Common myeloid progenitor, CD34-positive (primary cell): ENCODE results near the gene NCAPG2.
"Not testable (repeated sequence)": the region's sequence is repeated elsewhere in the genome, so short reads cannot be mapped to it uniquely, and the experiment has no call there.

Experiments used
- CTCF ChIA-PET: fragments of 350-600 bp; sonication (Branson Sonifier 250); formaldehyde crosslinking; loops from one replicate; lab custom pipeline; 2021; ENCODE audit warnings: antibody characterized with exemption; lab: Charles Lee
- POLR2A ChIA-PET: fragments of 350-600 bp; sonication (Branson Sonifier 250); formaldehyde crosslinking; loops from one replicate; lab custom pipeline; 2021; ENCODE audit warnings: antibody characterized with exemption; lab: Charles Lee
- DNase-seq, 3 donors: peaks; one replicate each; pipeline versions ENCODE4 v3.0.0 to v3.0.0-alpha.2; 2013
- H3K27ac ChIP-seq, 2 experiments: 1 replicate in 1 of 2; 2 replicates in 1 of 2; pipeline ENCODE4 v1.7.0; 2013; ENCODE audit warnings: inconsistent platforms in 2 of 2, low read length in 2 of 2, mild to moderate bottlenecking in 2 of 2, low read depth in 1 of 2, moderate library complexity in 1 of 2; ENCODE audit not compliant: severe bottlenecking in 2 of 2, insufficient read depth in 1 of 2, poor library complexity in 1 of 2
- H3K27me3 ChIP-seq, 5 experiments: replicated peaks in 2 of 5; 1 replicate in 3 of 5; 2 replicates in 2 of 5; pipeline versions ENCODE4 v1.6.1 to v1.7.0; 2013; ENCODE audit warnings: low read length in 4 of 5, mild to moderate bottlenecking in 2 of 5, moderate library complexity in 2 of 5, inconsistent platforms in 1 of 5; ENCODE audit not compliant: insufficient read depth in 5 of 5, control insufficient read depth in 4 of 5
- H3K36me3 ChIP-seq, 4 experiments: 1 replicate in 2 of 4; 2 replicates in 2 of 4; pipeline versions ENCODE4 v1.6.1 to v1.7.0; 2013; ENCODE audit warnings: low read length in 3 of 4, control low read depth in 1 of 4, mild to moderate bottlenecking in 1 of 4; ENCODE audit not compliant: control insufficient read depth in 4 of 4, insufficient read depth in 4 of 4
- H3K4me1 ChIP-seq, 4 experiments: 1 replicate in 3 of 4; 2 replicates in 1 of 4; pipeline versions ENCODE4 v1.6.1 to v1.7.1; 2013; ENCODE audit warnings: low read length in 3 of 4, mild to moderate bottlenecking in 3 of 4, control low read depth in 1 of 4, inconsistent platforms in 1 of 4, moderate library complexity in 1 of 4; ENCODE audit not compliant: control insufficient read depth in 4 of 4, insufficient read depth in 4 of 4; ENCODE audit errors: control extremely low read depth in 1 of 4
- H3K4me3 ChIP-seq, 7 experiments: 1 replicate in 4 of 7; 2 replicates in 3 of 7; pipeline versions ENCODE4 v1.5.1 to v1.7.0; 2013; ENCODE audit warnings: mild to moderate bottlenecking in 7 of 7, low read length in 6 of 7, moderate library complexity in 6 of 7, inconsistent platforms in 2 of 7, low read depth in 2 of 7, control low read depth in 1 of 7; ENCODE audit not compliant: insufficient read depth in 4 of 7, control insufficient read depth in 1 of 7; ENCODE audit errors: extremely low read depth in 1 of 7
- H3K9me3 ChIP-seq, 5 experiments: 1 replicate in 4 of 5; 2 replicates in 1 of 5; pipeline versions ENCODE4 v1.6.1 to v1.7.1; 2013; ENCODE audit warnings: low read length in 4 of 5, mild to moderate bottlenecking in 2 of 5, inconsistent platforms in 1 of 5, low read depth in 1 of 5, moderate library complexity in 1 of 5; ENCODE audit not compliant: control insufficient read depth in 4 of 5, insufficient read depth in 2 of 5; ENCODE audit errors: control extremely low read depth in 1 of 5
- WGBS: methylation state at CpG from one replicate; pipeline ENCODE4 v1.1.5; 2013; ENCODE audit not compliant: insufficient coverage; 5-methylcytosine and 5-hydroxymethylcytosine counted together

Gene NCAPG2

DNA sequence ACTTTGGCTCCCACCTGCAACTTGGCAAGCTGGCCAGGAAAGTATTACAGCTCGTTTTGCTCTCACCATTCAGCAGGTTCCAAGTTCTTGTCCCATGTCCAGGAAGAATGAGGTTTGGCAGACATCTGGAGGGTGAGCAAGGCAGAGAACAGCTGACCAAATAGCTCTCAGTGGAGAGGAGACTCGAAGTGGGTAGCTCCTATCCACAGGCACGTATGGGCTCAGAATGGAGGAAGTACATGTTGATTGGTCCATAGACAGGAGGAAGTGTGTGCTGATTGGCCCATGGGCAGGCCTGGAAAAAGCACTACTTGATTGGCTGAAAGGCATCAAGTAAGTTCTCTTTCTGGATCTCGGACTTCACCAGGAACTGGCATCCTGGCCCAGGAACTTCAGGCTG lies 3.0 kb upstream of the NCAPG2 start:
- POLR2A ChIA-PET, result no interaction called here
- Histone ChIP-seq H3K27ac (no peak overlapping the region), H3K9me3 (peaks cover 0 to 10% (median 6%) of the 10 kb centered on the region in 5 experiments), H3K27me3 (no peaks in the 10 kb centered on the region), H3K4me1 (peaks cover 2 to 44% (median 32%) of the 10 kb centered on the region in 4 experiments), H3K4me3 (no peak overlapping the region), H3K36me3 (no peaks in the 10 kb centered on the region)
- CTCF ChIA-PET, result interaction anchor here (1.4 to 2.8 kb wide), 3 partner anchors 11 to 33 kb away, joined by 3 to 9 read pairs (median 8); no protein-coding TSS in a partner anchor
- WGBS, result 88% methylated on average over 4 of the region's 4 CpGs
- no peak for DNase-seq

DNA sequence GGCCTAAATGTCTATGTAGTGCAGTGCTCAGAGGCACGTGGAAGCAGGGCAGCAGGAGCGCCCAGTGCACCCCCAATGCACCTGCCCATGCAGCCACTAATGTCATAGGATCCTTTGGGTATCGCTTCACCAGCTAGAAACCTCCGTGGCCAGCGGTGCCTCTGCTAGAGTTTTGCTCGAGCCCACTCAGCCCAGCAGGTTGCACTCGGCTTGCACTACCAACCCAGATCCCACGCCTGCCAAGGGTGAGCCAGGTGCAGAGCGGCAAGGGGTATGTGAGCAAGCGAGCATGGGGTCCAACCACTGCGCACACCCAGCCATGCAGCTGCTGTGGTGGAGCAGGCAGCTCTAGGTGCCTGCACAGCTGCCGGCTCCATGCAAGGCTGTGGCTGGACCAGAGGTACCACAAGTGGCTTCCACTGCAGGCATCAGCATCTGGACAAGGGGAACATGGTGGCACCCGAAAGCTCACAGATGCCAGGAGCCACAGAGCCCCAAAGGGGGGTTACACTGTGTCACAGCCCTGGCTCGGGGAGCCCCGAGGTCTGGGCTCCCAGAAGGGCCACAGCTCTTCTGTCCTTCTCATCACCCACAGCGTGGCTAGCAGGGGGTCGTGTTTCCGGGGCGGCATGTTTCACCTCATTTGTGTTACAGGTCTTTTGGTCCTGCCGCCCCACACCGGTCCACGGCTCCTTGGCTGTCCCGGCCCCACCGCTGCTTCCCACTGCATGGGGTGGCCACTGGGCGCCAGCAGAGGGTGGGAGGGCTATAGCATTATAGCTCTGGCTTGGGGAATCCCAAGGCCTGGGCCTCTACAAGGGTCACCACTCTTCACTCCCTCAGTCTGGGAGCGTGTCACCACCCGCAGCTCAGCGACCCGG lies 2.3 kb upstream of the NCAPG2 start:
- no peak overlapping the region for H3K27ac ChIP-seq
- peaks cover 0 to 4% (median 0%) of the 10 kb centered on the region in 4 experiments for H3K36me3 ChIP-seq
- no peak overlapping the region for H3K4me3 ChIP-seq
- no peaks in the 10 kb centered on the region for H3K27me3 ChIP-seq
- DNase-seq, result no peak
- peaks cover 0 to 10% (median 6%) of the 10 kb centered on the region in 5 experiments for H3K9me3 ChIP-seq
- 96% methylated on average over 26 of the region's 29 CpGs for WGBS
- H3K4me1 ChIP-seq, result peaks cover 2 to 40% (median 31%) of the 10 kb centered on the region in 4 experiments
- ChIA-PET POLR2A (no interaction called here), CTCF (interaction anchor here (0.9 to 2.8 kb wide), 4 partner anchors 11 to 36 kb away, joined by 3 to 9 read pairs (median 6); no protein-coding TSS in a partner anchor)

DNA sequence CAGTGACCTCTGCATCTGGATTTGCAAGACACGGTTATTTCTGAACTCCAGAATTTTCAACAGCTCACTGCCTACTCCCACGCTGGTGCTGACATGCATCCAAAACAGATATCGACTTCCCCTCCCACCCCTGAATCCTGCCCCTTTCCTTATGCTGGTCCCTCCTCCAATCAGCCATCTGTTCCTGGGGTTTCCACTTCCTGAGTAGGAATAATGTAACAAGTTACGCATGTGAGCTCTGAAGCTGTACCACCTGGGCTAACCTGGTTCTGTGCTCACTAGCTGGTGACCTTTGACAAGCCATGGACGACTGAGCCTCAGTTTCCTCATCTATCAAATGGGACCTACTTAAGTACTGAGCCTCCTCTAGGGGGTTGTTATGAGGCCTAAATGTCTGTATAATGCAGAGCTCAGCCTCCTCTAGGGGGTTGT lies 1.7 kb upstream of the NCAPG2 start:
- Histone ChIP-seq H3K27me3 (no peaks in the 10 kb centered on the region), H3K27ac (no peak overlapping the region), H3K4me1 (peaks cover 2 to 39% (median 31%) of the 10 kb centered on the region in 4 experiments), H3K36me3 (peaks cover 0 to 10% (median 0%) of the 10 kb centered on the region in 4 experiments), H3K4me3 (no peak overlapping the region), H3K9me3 (peaks cover 0 to 10% (median 6%) of the 10 kb centered on the region in 5 experiments)
- no peak for DNase-seq
- CTCF ChIA-PET, result interaction anchor here (0.9 to 2.8 kb wide), 3 partner anchors 12 to 37 kb away, joined by 3 to 9 read pairs (median 8); no protein-coding TSS in a partner anchor
- POLR2A ChIA-PET, result no interaction called here
- WGBS, result 91% methylated on average over 4 of the region's 5 CpGs

DNA sequence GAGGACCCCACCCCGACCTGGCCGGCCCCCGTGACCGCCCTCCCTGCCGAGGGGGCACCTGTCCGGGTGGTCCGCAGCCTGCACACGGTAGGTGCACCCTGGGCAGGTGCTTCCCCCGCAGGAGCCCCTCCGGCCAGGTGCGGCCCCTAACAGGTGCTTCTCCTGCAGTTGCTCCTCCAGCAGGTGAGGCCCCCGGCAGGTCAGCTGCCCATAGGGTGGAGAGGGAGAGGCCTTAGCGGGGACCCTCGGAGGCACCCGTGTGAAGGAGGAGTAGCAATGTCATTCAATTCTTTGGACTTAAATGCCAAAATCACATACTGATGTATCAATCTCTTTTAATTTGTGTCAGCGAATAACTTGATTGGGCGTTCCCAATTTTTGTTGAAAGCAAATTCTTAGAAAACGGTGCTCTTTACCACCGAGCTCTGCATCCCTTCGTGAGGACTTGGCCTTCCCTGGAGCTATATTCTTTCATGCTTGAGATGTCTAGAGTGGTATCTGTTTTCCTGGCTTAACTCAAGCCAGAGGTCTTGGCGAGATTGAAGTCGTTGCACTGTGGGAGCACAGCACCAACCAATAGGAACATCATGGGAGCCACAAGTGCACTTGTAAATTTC lies 738 bp upstream of the NCAPG2 start:
- peaks cover 0 to 10% (median 6%) of the 10 kb centered on the region in 5 experiments for H3K9me3 ChIP-seq
- DNase-seq, result no peak
- H3K4me1 ChIP-seq, result peaks cover 2 to 32% (median 24%) of the 10 kb centered on the region in 4 experiments
- WGBS, result 15% methylated on average over 15 of the region's 22 CpGs
- ChIA-PET CTCF (interaction anchor here (1.2 to 2.8 kb wide), 5 partner anchors 9 to 35 kb away, joined by 3 to 9 read pairs (median 5); no protein-coding TSS in a partner anchor), POLR2A (no interaction called here)
- H3K36me3 ChIP-seq, result peaks cover 0 to 17% (median 4%) of the 10 kb centered on the region in 4 experiments
- H3K4me3 ChIP-seq, result peak overlapping the region; percentile 65 to 97 (median 88)
- H3K27ac ChIP-seq, result peak overlapping the region in 1 of 2 experiments; percentile 86
- no peaks in the 10 kb centered on the region for H3K27me3 ChIP-seq

DNA sequence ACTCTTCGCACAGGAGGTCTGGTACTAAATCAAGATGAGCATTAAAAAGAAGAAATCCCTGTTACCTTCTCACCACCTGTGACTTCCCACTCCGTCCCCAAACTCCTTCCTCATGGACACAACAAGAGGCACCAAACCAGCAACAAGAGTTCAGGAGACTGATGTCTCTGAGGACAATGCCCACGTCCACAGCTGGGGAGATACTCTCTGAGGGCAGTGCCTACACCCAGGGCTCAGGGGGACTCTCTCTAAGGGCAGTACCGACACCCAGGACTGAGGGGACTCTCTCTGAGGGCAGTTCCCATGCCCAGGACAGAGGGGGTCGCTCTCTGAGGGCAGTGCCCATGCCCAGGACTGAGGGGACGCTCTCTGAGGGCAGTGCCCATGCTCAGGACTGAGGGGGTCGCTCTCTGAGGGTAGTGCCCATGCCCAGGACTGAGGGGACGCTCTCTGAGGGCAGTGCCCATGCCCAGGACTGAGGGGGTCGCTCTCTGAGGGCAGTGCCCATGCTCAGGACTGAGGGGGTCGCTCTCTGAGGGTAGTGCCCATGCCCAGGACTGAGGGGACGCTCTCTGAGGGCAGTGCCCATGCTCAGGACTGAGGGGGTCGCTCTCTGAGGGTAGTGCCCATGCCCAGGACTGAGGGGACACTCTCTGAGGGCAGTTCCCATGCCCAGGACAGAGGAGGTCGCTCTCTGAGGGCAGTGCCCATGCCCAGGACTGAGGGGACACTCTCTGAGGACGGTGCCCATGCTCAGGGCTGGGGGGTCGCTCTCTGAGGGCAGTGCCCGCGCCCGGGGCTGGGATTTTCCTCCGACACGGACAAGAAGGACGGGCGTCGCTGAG lies 703 bp downstream of the NCAPG2 start:
- Histone ChIP-seq H3K27ac (peak overlapping the region; percentile 54 to 86), H3K4me1 (peaks cover 2 to 31% (median 23%) of the 10 kb centered on the region in 4 experiments), H3K36me3 (peaks cover 0 to 31% (median 6%) of the 10 kb centered on the region in 4 experiments), H3K4me3 (peak overlapping the region; percentile 59 to 97 (median 88))
- POLR2A ChIA-PET, H3K27me3 ChIP-seq, H3K9me3 ChIP-seq, DNase-seq: not testable (repeated sequence)
- CTCF ChIA-PET, result interaction anchor here (1.2 to 1.4 kb wide), 3 partner anchors 8 to 19 kb away, joined by 3 to 5 read pairs (median 4); no protein-coding TSS in a partner anchor
- WGBS, result 15% methylated on average over 15 of the region's 23 CpGs

DNA sequence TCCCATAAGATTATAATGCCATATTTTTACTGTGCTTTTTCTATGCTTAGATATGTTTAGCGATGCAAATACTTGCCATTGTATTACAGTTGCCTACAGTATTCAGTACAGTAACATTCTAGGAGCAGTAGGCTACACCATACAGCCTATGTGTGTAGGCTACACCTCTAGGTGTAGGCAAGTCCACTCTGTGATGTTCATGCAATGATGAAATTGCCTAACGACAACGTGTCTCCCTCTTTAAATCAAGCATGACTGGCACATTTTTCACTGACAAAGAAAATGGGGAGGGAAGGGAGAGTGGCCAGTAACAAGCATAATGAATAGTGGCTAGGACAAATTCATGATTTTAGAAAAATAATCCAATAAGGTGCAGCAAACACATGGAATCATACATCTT lies 1.7 kb downstream of the NCAPG2 start:
- Histone ChIP-seq H3K4me3 (peak overlapping the region in 1 of 7 experiments; percentile 97), H3K36me3 (peaks cover 0 to 38% (median 8%) of the 10 kb centered on the region in 4 experiments), H3K4me1 (peaks cover 2 to 31% (median 23%) of the 10 kb centered on the region in 4 experiments), H3K9me3 (peaks cover 0 to 9% (median 6%) of the 10 kb centered on the region in 5 experiments), H3K27me3 (no peaks in the 10 kb centered on the region), H3K27ac (peak overlapping the region in 1 of 2 experiments; percentile 86)
- DNase-seq, result no peak
- no CpG with 5 or more reads among the region's 3 CpGs for WGBS
- ChIA-PET CTCF (no interaction called here), POLR2A (no interaction called here)
